HG02973 (cell line): ENCODE results near the gene OR2V2.
"Not testable (repeated sequence)": the region's sequence is repeated elsewhere in the genome, so short reads cannot be mapped to it uniquely, and the experiment has no call there.

ENCODE experiments used
- ATAC-seq: cut with Tn5 transposase; IDR thresholded peaks from one replicate; pipeline ENCODE4 v1.9.1; 2021; ENCODE audit warnings: moderate library complexity; ENCODE audit not compliant: unreplicated experiment

Gene OR2V2

DNA sequence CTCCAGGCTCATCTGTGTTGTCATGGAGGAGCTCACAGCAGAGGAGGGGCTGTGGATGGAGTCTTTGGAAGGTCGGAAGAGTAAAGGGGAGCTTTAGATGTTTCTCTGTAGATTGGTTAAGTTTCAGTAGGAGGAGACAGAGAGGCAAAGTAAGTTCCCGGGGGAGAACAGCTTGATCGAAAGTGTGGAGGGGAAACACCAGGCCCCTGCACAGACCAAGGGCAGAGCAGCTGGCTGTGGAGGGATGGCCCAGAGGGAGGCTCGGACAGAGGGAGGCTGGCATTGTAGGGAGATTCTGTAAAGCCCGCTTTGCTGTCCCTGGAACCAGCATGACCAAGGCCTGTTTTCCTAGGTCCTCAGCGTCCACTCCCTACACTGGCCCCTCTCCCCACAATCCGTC is 5.3 kb upstream of the OR2V2 start:
- ATAC-seq = no peak

DNA sequence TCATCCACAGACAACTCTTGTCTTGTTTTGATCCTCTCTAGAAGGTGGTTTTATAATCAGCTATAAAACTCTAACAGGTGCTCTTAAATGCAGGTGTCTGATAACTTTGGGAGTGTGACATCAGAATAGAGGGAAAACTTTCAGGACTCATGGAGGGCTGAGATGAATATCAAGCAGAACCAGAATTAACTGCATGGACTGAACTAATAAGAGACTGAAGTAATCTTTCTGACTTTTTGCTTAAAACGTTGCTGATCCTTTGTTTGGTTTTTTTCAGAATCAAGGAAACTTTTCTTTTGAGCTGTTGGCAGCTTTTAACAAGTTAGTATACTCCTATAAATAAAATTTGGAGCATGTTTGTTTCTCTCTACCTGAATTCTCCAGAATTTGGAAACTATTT is 2.3 kb upstream of the OR2V2 start:
- no peak for ATAC-seq

DNA sequence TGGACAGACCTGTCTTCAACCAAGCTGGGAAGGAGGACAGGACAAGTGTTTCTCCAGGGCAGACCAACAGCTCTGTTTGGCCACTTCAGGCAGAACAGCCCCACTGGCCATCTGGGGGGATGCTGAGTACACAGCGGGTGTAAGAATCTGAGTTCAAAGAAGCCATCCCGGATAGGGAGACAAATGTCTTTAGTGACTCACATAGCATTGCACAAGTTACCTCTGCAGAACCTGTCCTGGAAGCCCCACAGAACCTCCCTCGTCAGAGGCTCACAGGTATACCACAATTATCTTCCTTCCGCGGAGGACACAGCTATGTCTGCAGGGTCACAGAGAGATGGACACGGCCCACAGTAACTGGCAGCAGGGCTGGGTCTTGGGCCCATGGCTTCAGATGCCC is 2.0 kb downstream of the OR2V2 start:
- ATAC-seq = no peak

DNA sequence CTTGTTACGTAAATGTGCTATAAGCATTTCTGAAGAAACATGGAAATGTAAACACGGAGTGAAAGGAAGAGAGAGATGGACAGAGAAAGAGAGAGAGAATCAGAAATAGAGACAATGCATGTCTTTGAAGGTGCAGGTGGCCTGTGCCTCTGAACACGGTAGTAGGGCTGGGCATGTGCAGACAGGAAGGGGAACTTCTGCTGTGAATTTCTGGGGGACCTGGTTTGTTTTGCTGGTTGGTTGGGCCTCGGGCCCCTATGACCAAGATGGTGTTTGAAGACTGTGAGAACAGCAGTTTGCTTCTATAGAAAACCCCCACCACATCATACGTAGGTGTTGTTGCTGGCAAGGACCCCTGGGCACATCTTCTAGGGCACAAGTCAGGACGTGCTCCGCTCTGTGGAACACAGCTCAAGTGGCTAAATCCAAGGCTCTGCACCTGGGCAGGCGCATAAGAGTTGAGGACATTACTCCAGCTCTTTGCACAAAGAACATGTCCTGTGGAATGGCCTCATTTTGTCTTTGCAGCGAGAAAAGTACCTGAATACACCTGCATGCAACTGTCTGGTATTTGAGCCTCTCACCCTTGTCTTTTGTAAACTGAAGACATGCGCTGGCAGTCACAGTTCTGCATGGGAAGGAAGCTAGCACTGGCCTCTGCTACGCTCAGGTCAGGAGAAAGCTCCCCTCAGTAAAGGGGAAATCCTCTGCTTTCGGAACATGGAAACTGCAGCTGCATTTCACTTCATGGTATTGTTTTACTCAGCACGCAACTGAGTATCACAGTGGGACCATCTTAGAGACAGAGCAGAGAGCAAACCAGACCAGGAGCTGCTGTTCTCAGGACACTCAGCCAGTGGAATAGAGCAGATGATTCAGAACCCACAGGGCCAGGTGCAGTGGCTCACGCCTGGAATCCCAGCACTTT is 2.7 kb downstream of the OR2V2 start:
- peak; percentile 47 for ATAC-seq

DNA sequence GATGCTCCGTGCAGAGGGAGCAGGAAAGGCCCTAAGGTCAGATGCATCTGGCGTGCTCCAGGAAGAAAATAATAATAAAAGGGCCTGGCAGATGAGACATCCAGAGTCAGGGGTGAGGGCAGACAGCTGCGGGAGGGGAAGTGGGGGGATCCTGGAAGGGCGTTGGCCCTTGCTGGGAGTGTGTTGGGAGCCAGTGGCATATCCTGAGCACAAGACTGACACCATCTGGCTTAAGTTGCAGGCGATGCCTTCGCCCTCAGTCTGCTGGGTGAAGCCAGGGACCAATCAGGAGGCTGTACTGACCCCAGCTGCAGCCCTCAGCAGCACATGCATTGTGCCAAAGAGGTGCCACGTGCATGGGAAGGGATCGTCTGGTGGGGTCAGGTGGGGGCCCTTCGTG is 3.8 kb downstream of the OR2V2 start:
- ATAC-seq = no peak

DNA sequence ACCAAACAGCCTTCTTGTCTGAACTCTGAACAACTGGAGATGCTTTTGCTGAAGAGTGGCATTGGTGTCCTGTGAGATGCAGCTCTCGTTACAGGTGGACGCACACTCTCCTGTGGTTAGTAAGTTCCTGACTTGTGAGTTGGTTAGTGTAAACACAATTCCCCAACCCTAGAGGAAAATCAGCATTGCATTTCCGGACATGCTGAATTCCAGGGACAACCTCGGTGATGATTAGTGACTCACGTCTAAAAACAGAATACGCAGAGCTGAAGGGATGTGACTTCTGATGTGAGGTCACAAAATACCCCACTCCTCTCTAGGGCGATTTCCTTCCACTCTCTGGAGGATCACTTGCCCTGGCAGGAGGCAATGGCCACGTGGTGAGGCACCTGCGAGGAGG is 5.0 kb downstream of the OR2V2 start:
- no peak for ATAC-seq

DNA sequence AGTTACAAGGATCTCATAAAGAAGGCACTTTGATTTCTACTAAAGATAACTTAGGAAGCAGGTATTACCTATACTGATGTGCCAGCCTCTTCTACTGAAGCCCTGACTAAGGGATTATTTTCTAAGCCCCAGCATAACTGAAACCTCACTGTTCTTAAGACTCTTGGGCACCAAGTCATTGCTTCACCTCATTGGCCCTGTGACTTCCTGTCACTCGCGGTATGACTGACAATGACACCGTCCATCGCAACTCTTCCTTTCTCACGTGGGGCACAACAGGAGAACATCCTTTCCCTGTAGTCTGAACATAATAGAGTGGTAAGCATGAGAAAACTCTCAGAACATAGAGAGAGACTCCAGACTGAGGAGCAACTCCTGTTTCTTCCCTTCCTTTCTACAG is 6.4 kb downstream of the OR2V2 start:
- no peak for ATAC-seq

DNA sequence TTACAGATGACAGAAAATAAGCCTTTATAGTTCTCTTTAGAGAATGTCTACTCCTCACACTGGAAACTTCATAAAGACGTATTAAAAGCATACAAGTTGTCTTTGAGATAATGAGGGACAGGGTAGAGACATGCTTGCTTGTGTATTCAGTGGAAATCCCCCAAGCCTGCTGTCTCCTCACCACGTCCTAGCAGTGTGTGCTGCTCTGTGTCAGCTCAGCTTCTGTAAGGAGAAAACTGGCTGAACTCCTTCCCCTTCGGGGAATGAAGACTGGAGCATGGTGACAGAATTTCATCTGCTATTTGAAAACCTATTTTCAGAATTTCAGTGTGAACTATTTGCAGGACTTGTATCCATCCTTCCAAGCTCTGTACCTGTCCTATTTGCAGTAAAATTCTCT is 9.4 kb downstream of the OR2V2 start:
- no peak for ATAC-seq

DNA sequence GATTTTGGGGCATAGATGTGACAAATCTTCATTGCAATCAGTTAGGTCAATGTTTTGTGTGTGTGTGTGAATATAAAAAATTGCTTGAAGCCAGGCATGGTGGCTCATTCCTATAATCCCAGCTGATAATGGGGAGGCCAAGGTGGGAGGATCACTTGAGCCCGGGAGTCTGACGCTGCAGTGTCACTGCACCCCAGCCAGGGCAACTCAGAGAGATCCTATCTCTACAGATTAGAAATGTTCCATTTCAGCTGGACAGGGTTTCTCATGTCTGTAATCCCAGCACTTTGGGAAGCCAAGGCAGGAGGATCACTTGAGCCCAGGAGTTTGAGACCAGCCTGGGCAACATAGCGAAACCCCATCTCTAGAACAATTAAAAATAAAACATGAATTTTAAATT is 11.5 kb downstream of the OR2V2 start:
- no peak for ATAC-seq

DNA sequence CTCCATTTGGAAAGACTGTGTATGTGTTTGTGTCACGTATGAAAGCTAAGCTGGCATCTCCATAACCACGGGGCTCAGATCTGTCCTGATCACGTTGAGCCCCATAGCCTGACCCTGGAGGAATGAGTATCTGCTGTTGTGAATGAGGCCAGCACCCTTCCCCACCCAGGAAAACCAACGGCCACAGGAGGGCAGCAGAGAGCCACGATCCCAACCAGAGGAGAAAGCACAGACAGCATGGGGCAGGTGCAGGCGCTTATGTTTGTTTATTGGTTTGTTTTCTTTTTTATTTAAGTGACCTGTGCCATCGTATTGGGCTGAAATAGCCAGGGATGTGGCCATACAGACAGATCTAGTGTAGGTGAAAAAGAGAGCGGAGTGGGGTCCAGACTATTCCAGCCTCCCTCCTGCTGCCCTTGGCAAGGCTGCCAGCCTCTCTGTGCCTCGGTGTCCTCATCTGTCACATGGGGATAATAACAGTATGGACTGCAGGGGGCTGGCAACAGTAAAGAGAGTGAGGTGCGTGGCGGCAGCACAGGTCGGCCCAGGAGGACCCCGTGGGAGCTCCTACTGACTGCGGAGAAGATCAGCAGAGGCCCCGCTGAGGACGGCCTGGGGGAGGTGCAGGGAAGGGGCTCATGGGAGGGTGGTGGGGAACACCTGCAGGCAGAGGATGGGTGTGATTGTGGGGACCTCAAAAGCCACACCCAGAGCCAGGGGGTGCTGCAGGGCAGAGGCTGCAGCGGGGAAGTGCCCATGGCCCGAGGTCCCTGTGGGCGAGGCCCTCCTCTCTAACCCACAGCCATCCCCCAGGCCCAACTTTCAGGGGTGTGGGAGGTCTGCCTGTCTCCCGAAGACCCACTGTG is 12.1 kb downstream of the OR2V2 start:
- peak; percentile 66 for ATAC-seq

DNA sequence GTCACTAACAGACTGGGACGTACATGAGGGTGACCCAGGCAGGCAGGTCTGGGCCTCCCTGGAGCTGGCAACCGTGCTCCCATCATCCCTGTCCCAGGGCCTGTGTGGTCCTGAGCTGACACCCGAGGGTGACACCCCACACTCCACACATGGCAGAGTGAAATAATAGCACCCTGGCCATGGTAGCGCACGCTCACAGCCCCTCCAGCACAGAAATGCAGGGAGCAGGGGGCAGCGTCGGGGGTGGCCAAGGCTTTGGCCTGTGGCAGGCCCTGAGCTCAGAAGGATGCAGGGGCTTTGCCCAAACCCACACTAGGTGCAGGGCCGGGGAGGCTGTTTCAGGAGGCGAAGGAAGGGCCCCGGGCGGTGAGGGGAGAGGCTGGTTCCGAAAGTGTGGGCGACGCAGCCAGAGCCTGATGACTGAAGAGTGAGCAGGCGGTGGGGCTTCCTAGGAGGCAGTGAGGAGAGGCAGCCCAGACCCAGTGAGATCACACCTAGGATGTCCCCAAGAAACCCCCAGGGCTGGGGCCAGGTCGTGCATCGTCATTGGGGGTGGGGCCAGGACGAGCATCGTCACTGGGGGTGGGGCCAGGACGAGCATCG is 12.9 kb downstream of the OR2V2 start:
- ATAC-seq = no peak

DNA sequence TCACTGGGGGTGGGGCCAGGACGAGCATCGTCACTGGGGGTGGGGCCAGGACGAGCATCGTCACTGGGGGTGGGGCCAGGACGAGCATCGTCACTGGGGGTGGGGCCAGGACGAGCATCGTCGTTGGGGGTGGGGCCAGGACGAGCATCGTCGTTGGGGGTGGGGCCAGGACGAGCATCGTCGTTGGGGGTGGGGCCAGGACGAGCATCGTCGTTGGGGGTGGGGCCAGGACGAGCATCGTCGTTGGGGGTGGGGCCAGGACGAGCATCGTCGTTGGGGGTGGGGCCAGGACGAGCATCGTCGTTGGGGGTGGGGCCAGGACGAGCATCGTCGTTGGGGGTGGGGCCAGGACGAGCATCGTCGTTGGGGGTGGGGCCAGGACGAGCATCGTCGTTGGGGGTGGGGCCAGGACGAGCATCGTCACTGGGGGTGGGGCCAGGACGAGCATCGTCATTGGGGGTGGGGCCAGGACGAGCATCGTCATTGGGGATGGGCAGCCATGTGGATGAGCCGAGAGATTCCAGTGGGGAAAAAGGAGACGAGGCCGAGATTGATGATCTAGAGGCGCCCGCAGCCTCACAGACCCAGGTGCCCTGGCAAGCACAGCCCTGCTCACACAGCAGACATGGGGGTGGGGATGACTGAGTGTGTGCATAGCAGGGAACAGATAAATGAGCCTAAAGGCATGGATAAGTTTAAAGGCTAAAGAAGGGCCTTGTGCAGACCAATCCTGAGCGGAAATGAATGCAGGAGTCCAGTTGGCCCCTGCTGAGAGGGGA is 13.6 kb downstream of the OR2V2 start:
- ATAC-seq = not testable (repeated sequence)

DNA sequence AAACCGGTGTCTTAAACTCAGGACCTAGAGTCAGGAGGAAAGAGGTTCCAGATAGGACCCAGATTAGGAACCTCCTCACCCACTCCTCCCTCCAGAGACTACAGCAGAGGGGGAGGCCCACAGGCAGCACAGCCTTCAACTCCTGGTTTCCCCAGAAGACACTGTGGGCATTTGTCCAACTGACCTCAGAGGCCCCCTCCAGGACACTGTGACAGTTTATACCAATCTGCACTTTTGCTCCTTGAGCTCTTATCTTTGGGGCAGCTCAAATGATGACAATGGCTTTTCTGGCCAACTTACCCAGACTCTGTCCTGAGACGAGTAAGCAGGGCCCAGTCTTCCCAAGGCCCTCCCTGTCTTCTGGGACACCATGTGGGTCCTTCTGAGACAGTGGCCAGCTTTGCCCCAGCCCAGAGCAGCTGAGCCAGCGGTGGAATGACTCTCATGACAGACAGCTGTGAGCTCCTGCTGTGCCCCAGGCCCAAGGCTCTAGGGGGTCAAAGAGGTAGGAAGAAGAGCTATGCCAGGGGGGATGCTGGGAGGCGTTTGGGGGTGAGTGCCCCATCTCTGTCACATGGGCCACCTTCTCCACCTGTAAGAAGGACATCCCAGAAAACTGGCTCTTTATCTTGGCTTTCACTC is 14.3 kb downstream of the OR2V2 start:
- ATAC-seq = no peak

DNA sequence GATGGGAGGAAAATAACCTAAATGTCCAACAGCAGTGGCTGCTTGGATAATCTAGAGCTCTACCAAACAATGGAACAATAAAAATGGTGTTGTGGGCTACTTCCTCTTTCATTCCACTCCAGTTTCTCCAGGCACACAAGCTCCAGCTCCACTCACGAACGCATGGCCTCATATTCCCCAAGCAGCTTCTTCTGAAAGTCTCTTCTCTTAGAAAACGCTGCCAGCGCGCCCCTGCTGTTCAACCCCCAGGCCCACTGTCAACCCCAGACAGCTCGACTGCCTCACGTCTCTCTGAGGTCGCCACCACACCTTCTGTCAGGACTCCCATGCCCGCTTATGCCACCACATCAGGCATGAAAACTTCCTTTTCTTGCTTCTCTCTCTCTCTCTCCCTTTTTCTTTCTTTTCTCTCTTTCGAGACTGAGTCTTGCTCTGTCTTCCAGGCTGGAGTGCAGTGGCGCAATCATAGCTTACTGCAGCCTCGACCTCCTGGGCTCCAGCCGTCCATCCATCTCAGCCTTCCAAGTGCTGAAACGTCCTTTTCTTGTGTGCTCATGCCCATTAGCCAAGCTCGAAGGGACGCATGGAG is 16.2 kb downstream of the OR2V2 start:
- ATAC-seq = no peak

DNA sequence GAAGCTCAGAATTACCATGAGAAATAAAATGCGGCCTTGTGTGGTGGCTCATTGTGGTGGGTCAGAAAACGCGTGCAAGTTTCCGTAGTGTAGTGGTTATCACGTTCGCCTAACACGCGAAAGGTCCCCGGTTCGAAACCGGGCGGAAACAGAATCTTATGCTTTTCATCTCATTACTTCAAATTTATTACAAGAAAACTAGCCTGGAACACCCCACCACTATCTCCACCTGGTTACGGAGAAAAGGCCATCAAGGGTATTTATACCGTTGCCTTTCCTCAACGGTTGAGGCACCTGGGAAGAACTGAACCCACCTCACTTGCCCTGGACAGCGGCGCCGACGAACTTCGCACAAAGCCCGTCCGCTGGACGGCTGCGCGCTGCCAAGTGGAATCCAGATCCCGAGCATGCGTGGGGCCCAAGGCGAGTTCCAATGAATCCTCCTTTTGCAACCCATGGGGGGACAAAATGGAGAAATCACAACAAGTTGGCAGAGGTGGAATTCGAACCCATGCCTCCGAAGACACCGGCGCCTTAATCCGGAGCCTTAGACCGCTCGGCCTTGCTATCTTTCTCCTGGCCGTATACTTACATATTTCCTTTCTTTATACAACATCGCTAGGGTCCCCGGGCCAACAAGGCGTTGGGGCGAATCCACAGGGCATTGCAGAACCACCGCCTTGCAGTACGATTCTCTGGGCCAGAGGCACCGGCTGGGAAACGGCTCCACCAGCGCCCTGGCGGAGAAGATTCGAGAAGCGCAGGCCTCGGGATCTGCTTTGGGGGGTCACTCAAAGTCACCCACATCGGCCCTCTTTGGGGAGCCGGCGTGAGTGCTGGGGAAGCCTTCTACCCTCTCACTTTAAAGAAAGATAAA is 16.9 kb downstream of the OR2V2 start:
- ATAC-seq = no peak

DNA sequence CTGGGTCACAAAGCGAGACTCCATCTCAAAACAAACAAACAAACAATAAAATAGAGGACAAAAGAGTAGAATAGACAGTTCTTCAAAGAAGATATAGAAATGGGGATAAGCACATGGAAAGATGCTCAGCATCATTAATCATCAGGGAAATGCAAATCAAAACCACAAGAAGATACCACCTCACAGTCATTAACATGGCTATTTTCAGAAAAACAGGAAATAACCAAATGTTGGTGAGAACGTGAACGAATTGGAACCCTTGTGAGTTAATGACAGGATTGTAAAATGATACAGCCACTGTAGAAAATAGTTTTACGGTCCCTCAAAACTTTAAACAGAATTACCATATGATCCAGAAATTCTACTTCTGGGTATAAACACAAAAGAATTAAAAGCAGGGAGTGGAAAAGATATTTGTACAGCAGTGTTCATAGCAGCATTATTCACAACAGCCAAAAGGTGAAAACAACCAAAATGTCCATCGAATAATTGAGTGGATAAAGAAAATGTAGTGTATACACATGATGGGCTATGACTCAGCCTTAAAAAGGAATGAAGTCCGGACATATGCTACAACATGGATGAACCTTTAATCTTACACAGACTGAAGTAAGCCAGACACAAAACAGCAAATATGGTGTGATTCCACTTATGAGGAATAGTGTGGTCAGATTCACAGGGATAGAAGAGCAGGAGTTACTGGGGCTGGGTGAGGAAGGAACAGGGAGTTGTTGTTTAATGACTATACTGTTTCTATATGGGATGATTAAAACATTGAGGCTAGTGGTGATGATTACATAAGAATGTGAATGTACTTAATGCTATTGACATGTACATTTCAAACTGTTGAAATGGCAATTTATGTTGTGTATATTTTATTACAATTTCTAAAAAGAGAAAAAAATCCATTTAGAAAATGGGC is 19.7 kb downstream of the OR2V2 start:
- ATAC-seq = no peak

DNA sequence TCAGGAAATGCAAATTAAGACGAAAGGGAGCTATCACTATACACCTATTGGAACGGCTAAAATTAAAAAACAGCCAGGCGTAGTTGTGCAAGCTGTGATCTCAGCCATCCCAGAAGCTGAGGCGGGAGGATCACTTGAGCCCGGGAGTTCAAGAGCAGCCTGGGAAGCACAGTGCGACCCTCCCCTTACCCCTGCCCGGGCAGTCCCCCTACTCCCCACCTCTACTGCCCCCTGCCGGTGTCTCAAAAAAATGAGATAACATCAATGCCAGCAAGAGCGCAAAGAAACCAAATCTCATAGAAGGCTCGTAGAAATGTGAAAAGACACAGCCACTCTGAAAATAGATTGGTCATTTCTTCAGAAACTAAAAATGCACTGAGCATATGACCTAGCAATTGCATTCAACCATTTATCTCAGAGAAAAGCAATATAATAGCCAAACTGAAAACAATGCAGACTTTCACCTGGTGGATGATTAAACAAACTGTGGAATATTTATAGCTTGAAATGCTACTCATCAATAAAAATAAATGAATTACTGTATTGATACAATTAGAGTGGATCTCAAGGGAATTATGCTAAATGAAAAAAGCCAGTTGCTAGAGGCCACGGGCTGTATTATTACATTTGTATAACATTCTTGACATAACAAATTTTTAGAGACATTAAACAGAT is 20.6 kb downstream of the OR2V2 start:
- ATAC-seq = no peak
